Neutrophil (primary cell): ENCODE data around the gene NKAIN4.

Experiments
- H3K27ac ChIP-seq: fragments of 200-600 bp; sonication (generic); 2 replicates; pipeline ENCODE4 v1.5.1; 2016; ENCODE audit warnings: mild to moderate bottlenecking, moderate library complexity
- H3K27me3 ChIP-seq: fragments of 200-600 bp; sonication (generic); 2 replicates; pipeline ENCODE4 v1.6.0; 2016; ENCODE audit warnings: mild to moderate bottlenecking
- H3K36me3 ChIP-seq: fragments of 200-600 bp; sonication (generic); 2 replicates; pipeline ENCODE4 v1.5.1; 2017
- H3K4me1 ChIP-seq, 2 experiments: fragments of 200-600 bp in 1 of 2; sonication (generic) in 1 of 2; 1 replicate in 1 of 2; 2 replicates in 1 of 2; pipeline versions ENCODE4 v1.5.1 to v1.6.1; 2013 to 2016; ENCODE audit warnings: low read depth in 1 of 2, low read length in 1 of 2, mild to moderate bottlenecking in 1 of 2, moderate library complexity in 1 of 2; ENCODE audit not compliant: control insufficient read depth in 1 of 2, insufficient read depth in 1 of 2
- H3K4me3 ChIP-seq, 2 experiments: fragments of 200-600 bp in 1 of 2; sonication (generic) in 1 of 2; 1 replicate in 1 of 2; 2 replicates in 1 of 2; pipeline ENCODE4 v1.5.1; 2013 to 2016; ENCODE audit warnings: low read depth in 1 of 2, low read length in 1 of 2, mild to moderate bottlenecking in 1 of 2, moderate library complexity in 1 of 2
- H3K9me3 ChIP-seq: fragments of 200-600 bp; sonication (generic); 2 replicates; pipeline ENCODE4 v1.5.1; 2016
- TF ChIP-seq, protein P1 (sequence below): fragments of 200-600 bp; sonication (generic); IDR thresholded peaks from 2 replicates; pipeline ENCODE4 v1.5.1; 2016; ENCODE audit warnings: antibody characterized with exemption

NKAIN4 gene

DNA sequence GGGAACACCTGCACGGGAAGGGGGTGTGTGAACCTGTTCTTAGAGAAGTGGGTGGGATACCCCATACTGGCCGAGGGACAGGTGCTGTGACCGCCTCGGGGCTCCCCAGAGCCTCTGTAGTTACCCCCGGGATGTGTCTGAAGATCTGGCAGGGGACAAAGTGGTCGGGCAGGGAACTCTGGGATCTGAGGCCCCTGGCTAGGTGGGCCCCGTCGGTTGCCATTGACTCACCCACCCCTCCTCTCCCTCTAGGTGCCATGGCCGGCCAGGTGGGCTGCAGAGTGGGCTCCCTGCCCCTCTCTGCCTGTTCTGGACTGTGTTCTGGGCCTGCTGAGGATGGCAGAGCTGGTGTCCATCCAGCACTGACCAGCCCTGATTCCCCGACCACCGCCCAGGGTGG is 14.3 kb downstream of the NKAIN4 start:
- no peak overlapping the region for H3K27ac ChIP-seq
- no peaks in the 10 kb centered on the region for H3K9me3 ChIP-seq
- H3K36me3 ChIP-seq, result no peaks in the 10 kb centered on the region
- no peak overlapping the region for H3K4me3 ChIP-seq
- H3K4me1 ChIP-seq, result no peaks in the 10 kb centered on the region
- TF ChIP-seq, protein P1, sequence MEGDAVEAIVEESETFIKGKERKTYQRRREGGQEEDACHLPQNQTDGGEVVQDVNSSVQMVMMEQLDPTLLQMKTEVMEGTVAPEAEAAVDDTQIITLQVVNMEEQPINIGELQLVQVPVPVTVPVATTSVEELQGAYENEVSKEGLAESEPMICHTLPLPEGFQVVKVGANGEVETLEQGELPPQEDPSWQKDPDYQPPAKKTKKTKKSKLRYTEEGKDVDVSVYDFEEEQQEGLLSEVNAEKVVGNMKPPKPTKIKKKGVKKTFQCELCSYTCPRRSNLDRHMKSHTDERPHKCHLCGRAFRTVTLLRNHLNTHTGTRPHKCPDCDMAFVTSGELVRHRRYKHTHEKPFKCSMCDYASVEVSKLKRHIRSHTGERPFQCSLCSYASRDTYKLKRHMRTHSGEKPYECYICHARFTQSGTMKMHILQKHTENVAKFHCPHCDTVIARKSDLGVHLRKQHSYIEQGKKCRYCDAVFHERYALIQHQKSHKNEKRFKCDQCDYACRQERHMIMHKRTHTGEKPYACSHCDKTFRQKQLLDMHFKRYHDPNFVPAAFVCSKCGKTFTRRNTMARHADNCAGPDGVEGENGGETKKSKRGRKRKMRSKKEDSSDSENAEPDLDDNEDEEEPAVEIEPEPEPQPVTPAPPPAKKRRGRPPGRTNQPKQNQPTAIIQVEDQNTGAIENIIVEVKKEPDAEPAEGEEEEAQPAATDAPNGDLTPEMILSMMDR, result no peak
- peaks cover 15% of the 10 kb centered on the region for H3K27me3 ChIP-seq

DNA sequence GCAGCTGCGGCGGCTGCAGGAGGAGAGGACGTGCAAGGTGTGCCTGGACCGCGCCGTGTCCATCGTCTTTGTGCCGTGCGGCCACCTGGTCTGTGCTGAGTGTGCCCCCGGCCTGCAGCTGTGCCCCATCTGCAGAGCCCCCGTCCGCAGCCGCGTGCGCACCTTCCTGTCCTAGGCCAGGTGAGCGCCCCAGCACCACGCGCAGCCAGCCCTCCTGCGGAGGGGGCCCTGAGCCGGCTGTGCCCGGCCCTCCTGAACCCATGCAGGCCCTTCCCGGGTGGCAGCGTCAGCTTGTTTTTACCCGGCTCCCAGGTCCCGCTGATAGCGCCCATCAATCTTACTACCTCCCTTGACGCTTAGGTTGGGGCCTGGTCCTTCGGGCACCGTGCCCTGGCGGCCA is 14.8 kb downstream of the NKAIN4 start:
- no peak overlapping the region for H3K4me3 ChIP-seq
- no peaks in the 10 kb centered on the region for H3K36me3 ChIP-seq
- no peaks in the 10 kb centered on the region for H3K9me3 ChIP-seq
- peaks cover 15% of the 10 kb centered on the region for H3K27me3 ChIP-seq
- TF ChIP-seq, protein P1, result no peak
- H3K27ac ChIP-seq, result no peak overlapping the region
- no peaks in the 10 kb centered on the region for H3K4me1 ChIP-seq

DNA sequence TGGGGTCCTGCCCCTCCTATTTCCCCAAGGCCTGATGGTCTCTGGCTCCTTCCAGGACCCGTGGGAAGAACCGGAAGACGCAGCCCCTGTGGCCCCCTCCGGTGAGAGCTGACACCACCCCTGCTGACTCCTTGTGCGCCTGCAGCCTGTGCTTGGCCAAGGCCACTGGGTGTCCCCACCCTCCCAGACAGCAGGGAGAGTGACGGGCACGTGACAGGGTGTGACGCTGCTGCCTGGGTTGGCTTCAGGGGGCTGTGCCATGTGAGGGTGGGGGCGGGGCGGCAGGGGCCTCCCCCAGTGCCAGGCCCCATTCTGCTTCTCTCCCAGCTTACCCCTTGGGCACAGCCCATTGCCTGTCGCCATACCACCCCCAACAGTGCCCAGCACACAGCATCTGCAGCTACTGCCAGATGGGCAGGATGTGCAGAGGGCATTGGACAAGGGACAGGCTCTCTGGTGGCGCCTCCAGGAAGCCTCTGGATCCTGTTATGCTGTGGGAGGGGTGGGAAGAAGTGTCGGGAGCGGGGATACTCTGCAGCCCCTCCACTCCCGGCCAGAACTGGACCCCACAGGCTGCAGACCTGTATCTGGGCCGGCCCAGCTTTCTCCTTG is 15.6 kb downstream of the NKAIN4 start:
- Histone ChIP-seq H3K9me3 (no peaks in the 10 kb centered on the region), H3K36me3 (no peaks in the 10 kb centered on the region), H3K27ac (no peak overlapping the region), H3K4me3 (no peak overlapping the region), H3K4me1 (no peaks in the 10 kb centered on the region), H3K27me3 (peaks cover 17% of the 10 kb centered on the region)
- TF ChIP-seq, protein P1, result no peak

DNA sequence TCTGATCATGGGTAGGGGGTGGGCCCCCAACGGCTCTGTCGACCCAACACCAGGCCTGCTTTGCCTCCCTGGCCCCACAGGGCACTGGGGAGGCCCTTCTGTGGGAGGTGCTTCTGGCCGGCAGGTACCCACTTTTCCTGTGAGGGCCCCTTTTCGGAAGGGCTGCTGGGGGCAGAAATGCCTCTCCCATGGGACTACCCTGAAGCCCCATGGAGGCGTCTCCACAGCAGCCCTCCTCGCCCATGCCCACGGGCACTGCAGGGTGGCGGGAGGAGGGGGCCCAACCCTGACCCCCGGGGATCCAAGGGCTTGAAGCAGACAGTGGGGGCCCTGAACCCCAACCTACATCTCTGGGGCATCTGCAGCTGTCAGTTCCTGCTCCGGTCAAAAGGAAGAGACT is 16.2 kb downstream of the NKAIN4 start:
- TF ChIP-seq, protein P1, result no peak
- Histone ChIP-seq H3K9me3 (no peaks in the 10 kb centered on the region), H3K4me3 (no peak overlapping the region), H3K36me3 (no peaks in the 10 kb centered on the region), H3K27me3 (peaks cover 23% of the 10 kb centered on the region), H3K4me1 (no peaks in the 10 kb centered on the region), H3K27ac (no peak overlapping the region)

DNA sequence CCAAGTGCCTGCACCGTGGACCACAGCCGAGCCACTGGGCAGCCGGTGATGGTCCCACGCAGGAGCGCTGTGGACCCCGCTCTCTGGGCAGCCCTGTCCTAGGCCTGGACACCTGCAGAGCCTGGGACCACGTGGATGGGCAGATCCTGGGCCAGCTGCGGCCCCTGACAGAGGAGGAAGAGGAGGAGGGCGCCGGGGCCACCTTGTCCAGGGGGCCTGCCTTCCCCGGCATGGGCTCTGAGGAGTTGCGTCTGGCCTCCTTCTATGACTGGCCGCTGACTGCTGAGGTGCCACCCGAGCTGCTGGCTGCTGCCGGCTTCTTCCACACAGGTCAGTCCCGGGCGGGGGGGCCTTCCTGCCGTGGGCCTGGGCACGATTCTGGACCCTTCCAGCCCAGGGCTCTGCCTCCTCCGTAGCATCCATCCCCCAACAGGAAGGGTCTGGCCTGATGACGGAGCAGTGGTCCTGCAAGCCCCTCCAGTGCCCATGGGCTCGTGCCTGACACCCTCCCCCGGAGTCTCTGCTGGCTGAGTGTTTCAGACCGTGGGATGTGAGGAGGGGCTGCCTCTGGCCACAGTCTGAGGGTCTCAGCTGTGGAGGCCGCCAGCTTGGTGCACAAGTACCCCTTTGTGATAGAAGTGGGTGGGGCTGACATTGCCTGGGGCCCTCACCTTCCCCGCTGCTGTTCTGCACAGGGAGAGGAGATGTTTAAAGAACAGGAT is 18.0 kb downstream of the NKAIN4 start:
- Histone ChIP-seq H3K36me3 (no peaks in the 10 kb centered on the region), H3K4me3 (no peak overlapping the region), H3K4me1 (no peaks in the 10 kb centered on the region), H3K27ac (no peak overlapping the region), H3K9me3 (no peaks in the 10 kb centered on the region), H3K27me3 (peaks cover 38% of the 10 kb centered on the region)
- TF ChIP-seq, protein P1, result no peak
